ENCODE results near the gene PTPRN2.

Gene PTPRN2

DNA sequence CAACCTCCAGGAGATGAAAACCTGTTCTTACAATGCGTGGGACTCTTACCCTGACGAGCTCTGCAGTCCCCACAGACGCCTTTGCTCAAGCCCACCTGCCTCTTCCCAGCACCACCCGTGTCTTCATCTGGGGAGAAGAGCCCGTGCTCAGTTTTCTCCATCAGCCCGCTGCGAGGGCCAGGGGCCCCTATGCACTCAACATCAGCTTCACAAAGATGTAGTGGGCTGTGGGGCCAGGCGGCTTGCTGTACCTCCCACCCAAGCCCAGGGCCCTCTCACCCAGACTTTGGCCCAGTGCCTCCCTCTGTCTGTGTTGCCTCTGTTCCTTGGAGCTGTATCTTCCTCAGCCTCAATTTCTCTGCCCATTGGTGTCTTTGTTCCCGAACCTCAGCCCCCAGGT lies 814.3 kb downstream of the PTPRN2 start:
- DNase-seq (ENCODE audit: low read depth in 4 of 4, low spot score in 1 of 4): no peak

DNA sequence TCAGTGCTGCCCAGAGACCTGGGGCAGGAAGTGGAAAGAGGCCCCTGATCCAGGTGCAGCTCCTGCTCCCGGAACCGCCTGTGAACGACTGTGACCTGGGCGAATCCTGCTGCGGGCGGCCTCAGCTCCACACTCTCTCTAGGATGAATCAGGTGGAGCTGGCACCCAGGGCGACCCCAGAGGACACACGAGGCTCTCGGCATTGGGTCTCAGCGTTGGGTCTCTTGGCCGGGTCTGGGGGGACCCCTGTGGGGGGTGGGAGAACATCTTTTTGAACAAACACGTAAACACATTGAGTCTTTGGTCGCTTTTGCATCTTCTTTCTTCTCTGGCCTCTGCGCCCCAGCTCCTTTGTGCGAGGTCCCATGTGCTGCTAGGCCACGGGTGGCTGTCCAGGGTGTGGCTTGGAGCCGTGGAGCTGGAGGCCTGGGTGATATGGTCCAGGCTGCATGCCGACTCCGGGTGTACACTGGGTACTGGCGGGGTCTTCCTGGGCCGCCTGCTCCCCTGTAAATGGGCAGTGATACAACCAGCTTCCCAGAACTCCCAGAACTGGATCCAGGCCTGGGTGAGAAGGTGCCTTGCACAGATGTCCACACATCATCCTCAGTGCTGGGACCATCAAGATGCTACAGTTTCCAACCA lies 815.0 kb downstream of the PTPRN2 start:
- DNase-seq (ENCODE audit: low read depth in 4 of 4, low spot score in 1 of 4): no peak

GRCh38 chr7:157771689-157772088 lies 815.9 kb downstream of the PTPRN2 start:
- DNase-seq (ENCODE audit: low read depth in 4 of 4, low spot score in 1 of 4): no peak

DNA sequence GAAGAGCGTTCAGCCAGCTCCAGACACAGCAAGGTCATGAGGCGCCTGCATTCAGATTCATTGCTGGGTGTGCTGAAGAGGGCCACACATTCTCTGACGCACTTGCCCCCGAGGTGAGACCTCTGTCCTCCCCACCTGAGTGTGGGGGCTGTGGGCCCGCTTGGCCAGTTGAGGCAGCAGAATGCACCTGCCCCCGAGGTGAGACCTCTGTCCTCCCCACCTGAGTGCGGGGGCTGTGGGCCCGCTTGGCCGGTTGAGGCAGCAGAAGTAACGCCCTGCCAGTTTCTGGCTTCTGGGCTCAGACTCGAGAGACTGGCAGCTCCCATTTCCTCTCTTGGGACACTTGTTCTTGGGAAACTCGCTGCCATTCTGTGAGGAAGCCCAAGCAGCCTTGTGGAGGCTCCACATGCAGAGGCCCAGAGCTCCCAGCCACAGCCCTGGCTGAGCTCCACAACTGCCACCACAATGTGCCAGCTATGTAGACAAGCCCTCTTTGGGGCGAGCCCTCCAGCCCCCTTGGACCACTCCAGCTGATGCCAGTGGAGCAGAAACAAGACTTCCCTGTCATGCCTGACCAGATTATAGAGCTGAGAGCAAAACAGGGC lies 816.8 kb downstream of the PTPRN2 start:
- no peak for DNase-seq (ENCODE audit: low read depth in 4 of 4, low spot score in 1 of 4)

DNA sequence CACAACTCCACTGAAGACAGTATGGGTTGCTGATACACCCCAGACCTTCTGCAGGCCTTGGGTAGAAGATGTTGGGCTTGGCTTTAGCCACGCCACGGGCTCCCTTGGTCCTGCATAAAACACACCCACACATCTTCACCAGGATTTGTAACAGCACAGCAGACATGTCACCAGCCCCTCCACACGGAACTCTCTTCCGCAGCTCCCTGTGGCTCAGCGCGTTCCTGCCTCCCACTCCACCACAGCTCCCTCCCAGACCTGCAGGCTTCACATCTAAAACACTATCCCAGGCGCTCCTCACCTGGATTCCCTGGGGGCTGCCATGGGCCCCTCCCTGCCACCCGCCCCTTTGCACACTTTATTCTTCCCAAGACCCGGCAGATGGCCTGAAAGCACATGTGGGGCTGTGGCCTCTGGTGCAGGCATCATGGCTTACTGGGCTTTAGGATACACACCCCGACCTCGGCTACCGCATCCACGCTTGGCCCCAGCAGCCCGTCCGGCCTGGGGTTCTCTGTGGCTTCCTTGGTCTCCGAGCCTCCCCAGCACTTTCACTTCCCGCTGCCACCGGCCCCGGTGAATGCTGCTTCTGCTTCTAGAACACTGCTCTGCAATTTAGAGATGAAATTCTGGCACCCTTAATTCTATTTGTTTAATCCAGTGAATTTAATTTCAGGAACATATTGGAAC lies 818.0 kb downstream of the PTPRN2 start:
- DNase-seq (ENCODE audit: low read depth in 4 of 4, low spot score in 1 of 4): no peak

GRCh38 chr7:157769086-157769485 lies 818.5 kb downstream of the PTPRN2 start:
- no peak for DNase-seq (ENCODE audit: low read depth in 4 of 4, low spot score in 1 of 4)

- DNase-seq (ENCODE audit: low read depth in 4 of 4, low spot score in 1 of 4): no peak
Measured at GRCh38 chr7:157768198-157768597, 819.4 kb downstream of the PTPRN2 start.

DNA sequence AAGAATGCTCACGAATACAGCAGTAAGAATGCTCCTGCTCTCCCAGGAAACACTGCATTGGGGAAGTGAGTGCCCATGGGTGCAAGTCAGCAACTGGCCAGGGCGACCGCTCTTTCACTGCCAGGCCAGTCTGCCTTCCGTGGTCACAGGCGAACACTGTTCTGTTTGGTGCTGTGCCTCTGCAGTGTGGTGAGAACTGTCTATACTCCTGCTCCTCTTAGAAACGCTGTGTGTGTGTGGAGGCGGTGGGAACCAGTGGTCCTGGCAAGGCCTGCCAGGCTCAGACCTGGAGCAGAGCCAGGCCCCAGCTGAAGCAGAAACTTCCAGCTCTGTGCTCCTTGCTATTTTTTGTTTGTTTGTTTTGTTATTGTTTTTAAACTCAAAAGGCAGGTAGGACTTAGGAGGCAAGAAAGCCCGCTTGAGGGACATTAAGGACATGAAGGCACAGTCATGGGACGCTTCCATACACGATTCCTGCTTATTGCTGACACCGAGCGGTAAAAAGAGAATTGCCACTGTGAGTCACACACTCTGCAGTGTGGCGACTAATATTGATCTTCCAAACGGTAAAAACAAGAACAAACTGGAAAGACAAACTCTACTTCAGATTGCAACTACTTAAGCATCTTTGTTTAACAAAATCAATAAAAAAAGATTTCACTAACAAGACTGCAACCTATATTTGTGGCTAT lies 820.0 kb downstream of the PTPRN2 start:
- no peak for DNase-seq (ENCODE audit: low read depth in 4 of 4, low spot score in 1 of 4)

GRCh38 chr7:157766098-157766497 lies 821.5 kb downstream of the PTPRN2 start:
- no peak for DNase-seq (ENCODE audit: low read depth in 4 of 4, low spot score in 1 of 4)

DNA sequence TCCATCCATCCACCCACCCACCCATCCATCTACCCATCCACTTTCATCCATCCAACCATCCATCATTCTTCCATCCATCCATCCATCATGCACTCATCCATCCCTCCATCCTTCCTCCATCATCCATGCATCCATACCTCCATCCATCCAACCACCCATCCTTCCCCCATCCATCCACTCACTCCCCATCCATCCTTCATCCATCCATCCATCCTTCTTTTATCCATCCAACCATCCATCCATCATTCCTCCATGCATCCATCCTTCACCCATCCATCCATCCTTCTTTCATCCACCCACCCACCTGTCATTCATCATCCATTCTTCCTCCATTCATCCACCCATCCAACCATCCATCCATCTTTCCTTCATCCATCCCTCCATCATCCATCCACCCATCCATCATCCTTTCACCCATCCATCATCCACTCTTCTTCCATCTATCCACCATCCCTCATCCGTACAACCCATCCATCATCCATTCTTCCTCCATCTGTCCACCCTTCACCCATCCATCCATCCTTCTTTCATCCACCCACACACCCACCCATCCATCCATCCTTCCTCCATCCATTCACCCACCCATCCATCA lies 822.6 kb downstream of the PTPRN2 start:
- no peak for DNase-seq (ENCODE audit: low read depth in 4 of 4, low spot score in 1 of 4)

- no peak for DNase-seq (ENCODE audit: low read depth in 4 of 4, low spot score in 1 of 4)
Measured at GRCh38 chr7:157764193-157764592, 823.4 kb downstream of the PTPRN2 start.

DNA sequence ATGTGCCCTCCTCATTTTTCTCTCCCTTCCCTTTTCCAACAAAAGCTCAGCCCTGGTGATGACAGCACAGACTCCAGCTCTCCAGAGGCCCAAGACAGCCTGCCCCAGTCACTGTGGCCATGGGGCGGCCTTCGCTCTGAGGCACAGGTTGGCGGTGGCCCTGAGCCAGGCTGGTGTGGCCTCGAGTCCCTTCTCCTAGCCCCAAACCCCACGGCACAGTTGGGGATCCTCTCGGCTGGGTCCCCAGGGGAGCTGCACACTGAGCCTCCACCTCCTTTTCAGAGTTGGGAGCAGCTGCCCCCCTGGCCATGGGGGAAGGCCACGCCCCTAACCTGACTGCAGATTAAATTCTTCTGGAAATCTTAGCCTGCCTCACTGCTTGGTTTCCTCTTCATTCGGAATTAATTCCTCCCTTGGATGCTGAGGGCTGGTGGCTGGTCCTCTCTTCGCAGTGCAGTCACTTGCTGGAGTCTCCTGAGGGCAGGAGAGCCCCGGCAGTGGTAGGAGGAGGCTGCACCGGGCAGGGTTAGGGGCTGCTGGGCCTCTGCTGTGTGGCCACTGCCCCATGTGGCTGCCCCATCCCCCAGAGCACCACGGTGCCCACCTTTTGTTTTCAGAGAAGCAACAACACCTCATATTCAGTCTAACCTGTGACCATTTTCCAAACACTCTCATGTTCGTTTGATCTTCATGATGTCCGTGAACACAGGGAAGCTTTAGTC lies 824.2 kb downstream of the PTPRN2 start:
- no peak for DNase-seq (ENCODE audit: low read depth in 4 of 4, low spot score in 1 of 4)

DNA sequence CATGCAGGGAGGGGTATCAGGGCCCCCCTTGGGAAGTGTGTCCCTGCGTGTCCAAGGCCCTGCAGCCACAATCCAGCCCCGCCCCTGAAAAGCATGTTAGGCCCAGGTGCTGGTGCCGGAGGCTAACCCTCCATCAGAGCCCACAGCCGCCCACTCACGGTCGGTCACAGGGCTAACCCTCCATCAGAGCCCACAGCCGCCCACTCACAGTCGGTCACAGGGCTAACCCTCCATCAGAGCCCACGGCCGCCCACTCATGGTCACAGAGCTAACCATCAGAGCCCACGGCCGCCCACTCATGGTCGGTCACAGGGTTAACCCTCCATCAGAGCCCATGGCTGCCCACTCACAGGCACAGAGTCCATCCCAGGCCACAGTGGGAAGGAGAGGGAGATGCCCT lies 824.8 kb downstream of the PTPRN2 start:
- no peak for DNase-seq (ENCODE audit: low read depth in 4 of 4, low spot score in 1 of 4)

GRCh38 chr7:157760004-157760730 lies 827.5 kb downstream of the PTPRN2 start:
- no peak for DNase-seq (ENCODE audit: low read depth in 4 of 4, low spot score in 1 of 4)

DNA sequence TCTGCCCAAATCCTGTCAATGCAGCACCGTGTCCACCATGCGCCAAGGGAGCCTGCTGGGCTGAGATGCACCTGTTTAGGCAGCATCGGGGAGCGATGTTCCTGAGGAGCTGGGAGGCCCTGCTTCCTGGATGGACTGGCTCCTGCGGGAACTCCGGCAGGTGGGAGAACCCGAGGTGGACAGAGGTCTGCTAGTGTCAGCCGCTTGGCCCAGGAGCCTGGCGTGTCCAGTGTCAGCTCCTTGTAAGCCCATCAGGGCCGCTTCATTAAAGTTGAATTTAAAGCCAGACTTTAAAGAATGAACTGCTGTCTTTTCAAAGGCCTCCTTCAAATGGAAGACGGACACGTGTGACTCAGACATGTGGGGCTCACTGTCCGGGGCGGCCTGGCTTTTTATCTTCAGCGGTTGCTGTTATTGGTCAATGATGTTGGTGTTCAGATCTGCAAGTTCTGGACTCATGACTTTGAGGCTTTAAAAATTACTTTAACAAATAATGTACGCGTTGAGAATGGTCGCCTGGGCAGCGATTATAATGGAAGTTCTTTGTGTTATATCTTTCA lies 828.3 kb downstream of the PTPRN2 start:
- DNase-seq (ENCODE audit: low read depth in 4 of 4, low spot score in 1 of 4): no peak

DNA sequence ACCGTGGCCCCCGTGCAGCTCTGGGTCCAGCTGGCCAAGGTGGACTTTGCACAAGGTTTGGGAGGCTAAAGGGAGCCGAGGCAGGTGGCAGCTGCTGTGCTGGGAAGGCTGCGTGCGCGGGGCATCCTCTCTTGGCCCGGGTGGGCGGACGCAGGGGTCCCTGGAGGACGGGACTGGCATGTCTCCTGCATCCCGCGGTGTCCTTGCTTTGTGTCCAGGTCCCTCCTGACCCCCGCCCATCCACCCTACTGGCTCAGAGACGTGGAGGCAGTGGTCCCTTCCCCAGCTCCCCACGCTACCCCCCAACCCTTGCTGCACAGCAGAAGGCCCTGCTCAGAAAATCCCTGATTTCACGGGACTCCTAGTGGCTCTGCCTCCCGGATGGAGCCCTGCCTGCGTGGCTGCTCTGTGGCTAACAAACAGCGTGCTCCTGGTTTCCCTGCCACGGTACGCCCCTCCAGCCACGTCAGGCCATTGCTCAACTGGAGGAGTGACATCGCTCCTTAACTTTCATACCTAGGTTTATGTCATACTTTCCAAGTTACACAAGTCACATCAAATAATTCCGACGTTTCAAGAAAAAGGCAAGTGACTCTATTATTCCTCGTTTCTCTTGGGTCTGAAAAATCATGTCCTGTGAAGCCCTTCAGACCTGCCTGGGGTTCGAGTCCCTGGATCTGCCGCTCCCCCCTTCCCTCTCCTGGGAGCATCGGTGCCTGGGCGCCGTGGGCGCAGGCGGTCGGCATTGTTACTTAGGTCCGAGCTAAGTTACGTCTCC lies 829.0 kb downstream of the PTPRN2 start:
- DNase-seq (ENCODE audit: low read depth in 4 of 4, low spot score in 1 of 4): no peak

DNA sequence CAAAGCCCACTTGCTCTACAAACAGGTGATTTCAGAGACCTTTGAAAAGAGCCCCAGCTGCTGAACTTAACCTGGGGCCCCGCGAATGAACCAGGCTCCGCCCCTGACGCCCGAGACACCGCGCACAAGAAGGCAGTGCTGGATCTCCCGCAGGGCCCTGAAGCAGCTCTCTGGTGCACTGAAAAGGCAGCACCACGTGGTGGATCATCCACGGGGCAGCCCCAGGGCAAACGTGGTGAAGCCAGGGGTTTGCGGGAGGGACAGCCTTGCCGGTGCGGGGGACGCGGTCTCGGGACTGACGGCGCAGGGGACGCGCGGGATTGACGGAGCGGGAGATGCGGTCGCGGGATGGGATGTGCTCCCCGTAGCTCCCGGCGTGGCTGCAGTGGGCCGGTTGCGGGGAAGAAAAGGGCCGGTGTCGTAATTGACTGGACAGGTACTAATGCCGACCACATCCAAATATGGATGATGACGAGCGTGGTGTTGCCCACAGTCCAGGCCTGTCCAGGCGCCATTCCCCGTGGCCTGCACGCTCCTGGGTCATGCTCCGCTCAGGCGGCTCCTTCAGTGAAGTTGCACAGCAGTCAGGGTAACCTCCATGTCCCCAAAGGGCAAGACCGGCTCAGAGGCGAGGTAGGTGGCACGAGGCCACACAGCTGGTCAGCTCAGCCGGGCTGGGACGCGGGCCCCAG lies 829.7 kb downstream of the PTPRN2 start:
- DNase-seq (ENCODE audit: low read depth in 4 of 4, low spot score in 1 of 4): no peak

DNA sequence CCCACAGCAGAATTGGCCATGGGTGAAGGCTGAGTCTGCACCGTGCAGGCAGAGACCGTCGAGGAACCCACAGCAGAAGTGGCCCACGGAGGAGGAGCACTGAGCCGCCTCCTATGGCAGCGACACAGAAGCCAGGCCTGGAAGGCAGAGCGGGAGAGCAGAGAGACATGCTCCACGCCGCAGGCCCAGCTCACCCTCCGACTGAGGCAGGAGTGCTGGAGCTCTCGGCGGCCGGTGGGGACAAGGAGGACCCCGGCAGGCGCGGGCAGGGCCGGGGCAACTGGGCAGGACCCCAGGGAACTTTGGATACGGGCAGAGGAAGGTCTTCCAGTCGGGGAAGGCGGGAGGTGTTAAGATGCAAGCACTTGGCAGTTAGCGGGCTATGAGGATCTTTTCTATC lies 830.4 kb downstream of the PTPRN2 start:
- no peak for DNase-seq (ENCODE audit: low read depth in 4 of 4, low spot score in 1 of 4)

DNA sequence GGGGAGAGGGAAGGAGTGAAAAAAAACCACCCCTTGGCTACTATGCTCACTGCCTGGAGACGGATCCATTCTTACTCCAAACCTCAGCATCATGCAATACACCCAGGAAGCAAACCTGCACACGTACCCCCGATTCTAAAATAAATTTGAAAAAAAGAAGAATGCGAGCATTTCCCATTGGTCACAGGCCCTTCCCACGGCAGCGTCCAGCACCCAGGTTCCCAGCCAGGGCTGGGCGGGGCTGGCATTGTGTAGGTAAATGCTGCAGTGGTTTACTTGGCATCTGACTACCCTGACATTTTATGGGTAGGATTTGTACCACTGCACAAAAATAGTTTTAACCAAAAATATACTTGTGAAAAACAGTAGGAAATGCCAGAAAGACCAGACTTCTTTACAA lies 831.9 kb downstream of the PTPRN2 start:
- DNase-seq (ENCODE audit: low read depth in 4 of 4, low spot score in 1 of 4): no peak
